ENCODE measurements around the gene ZNF425.
A peak's percentile ranks its signal among the peaks of the same experiment; 100 is the strongest.
"Not testable (repeated sequence)": the region's sequence is repeated elsewhere in the genome, so short reads cannot be mapped to it uniquely, and the experiment has no call there.

The ZNF425 gene

DNA sequence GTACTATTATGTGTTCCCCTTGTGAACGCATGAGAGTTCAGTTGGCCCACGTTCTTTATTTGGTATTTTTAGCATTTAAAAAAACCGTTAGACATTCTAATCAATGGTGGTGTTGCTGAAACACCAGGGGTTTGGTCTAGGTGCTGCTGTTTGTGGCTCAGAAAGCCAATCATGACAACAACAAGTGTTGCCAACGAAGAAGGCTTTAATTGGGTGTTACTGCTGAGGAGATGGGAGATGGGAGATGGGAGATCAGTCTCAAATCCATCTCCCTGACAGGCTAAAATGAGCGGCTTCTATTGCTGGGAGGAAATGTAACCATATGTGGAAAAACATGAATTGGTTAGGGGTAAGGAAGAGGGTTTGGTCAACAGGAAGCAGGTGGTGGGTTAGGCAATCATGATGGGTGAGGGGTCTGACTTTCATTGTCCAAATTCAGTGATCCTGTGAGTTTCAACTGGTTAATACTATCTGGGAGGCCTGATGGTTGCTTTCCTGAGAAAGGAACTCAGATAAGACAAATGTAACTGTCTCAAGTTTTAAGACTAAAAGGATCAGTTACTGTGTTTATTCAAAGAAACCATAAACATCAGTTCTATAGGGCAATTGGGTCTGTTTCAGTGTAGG is 4.6 kb upstream of the ZNF425 start:
- no peak for DNase-seq

GRCh38 chr7:149126662-149127266 is 640 bp upstream of the ZNF425 start:
- peak; percentile 64 for DNase-seq

DNA sequence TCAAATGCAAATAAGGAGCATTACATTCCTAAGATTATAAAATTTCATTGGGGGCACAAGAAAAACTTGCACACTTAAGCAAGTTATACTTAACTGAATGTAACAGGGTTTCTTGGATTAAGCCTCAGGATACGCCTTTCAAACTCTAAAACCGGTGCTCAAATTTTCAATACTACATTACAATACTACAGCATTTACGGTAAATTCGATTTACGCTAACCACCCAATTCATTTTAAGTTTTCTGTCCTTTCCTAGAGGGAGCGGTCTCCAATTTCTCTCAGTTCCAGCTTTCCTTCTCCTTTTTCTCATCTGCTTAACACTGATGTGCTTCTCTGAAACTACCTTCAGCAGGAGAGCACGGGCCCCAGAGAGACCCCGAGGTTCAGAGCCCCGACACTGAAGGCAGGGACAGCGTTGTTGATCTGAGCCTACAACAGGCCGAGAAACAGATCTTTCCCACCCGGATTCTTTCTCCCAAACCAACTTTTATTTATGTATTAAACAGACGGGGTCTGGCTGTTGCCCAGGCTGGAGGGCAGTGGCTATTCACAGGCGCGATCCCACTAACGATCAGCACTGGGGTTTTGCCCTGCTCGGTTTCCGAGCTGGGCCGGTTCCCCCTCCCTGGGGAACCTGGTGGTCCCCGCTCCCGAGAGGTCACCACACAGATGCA is 798 bp downstream of the ZNF425 start:
- no peak for DNase-seq

GRCh38 chr7:149109969-149110368 is 16.2 kb downstream of the ZNF425 start:
- DNase-seq, result no peak

DNA sequence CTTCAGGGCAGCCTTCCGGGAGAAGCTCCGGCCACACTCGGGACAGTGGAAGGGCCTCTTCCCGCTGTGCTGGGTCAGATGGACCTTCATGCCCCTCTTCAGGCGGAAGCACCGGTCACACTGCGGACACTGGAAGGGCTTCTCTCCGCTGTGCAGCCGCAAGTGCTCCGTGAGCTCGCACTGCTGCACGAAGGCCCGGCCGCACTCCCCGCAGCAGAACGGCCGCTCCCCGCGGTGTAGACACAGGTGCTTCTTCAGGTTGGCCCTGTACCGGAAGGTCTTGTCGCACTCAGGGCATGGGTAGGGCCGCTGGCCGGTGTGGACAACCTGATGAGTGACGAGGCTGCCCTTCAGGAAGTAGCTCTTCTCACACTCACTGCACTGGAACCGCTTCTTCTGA is 21.4 kb downstream of the ZNF425 start:
- DNase-seq, result no peak

DNA sequence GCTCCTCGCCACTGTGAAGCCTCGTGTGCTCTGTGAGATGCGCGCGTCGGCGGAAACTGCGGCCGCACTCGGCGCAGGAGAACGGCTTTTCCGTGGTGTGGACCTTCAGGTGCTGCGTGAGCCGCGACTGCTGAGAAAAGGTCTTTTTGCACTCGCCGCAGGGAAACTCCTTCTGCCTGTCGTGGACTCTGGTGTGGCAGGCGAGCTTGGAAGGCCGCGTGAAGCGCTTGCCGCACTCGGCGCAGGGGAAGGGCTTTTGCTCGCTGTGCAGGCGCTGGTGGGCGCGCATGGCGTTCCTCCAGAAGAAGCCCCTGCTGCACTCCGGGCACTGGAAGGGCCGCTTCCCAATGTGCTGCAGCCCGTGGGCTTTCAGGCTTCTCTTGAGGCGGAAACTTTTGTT is 21.9 kb downstream of the ZNF425 start:
- DNase-seq, result no peak

DNA sequence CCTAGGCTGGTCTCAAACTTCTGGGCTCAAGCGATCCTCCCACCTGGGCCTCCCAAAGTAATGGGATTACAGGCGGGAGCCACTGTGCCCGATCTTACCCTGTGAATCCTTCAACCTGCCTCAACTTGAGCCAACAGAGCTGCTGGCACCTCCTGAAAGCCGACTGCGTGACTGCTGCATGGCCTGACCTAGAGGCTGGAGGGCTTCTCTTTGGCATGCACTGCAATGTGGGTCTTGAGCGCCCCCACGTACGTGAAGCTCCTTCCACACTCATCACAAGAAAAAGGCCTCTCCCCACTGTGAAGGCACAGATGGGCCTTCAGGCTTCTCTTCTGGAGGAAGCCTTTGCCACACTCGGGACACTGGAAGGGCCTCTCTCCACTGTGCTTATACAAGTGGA is 22.7 kb downstream of the ZNF425 start:
- no peak for DNase-seq

GRCh38 chr7:149102666-149103065 is 23.5 kb downstream of the ZNF425 start:
- DNase-seq, result no peak

DNA sequence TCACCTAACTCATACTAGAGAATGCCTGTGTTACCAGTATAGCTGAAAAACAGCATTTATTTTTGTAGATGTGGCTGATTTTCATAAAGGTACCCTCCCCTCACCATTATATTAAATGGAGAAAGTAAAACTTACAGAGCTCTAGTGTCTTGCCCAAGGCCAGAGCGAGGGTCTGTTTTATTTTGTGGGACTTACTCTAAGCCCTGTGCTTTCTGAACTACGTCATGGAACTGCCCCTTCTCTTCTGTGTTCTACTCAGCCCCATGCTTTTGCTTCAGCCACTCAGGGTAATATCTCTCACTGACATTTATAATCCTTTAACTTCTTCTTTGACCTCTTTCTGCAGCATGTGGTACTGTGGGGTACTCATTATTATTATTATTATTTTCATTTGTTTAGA is 25.3 kb downstream of the ZNF425 start:
- no peak for DNase-seq

- no peak for DNase-seq
Observed at GRCh38 chr7:149099058-149099457, 27.1 kb downstream of the ZNF425 start.

DNA sequence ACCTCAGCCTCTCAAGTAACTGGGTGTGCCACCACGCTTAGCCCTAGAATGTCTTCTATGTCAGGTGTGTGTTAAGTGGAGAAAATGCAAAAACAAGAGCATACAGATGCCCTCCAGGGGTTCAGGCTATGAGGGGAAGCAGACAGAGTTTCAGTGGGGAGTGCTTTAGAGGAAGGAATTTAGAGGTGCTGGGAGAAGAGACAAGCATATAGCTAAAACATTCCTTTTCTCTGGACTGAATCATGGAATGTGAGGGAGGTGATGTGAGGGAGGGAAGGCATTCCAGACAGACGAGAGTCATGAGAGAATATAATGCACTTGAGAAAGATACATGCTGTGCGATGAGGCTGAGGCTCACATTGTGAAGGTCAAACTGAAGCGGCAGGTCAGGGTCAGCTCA is 29.0 kb downstream of the ZNF425 start:
- no peak for DNase-seq

- DNase-seq, result no peak
Observed at GRCh38 chr7:149093228-149093627, 32.9 kb downstream of the ZNF425 start.

DNA sequence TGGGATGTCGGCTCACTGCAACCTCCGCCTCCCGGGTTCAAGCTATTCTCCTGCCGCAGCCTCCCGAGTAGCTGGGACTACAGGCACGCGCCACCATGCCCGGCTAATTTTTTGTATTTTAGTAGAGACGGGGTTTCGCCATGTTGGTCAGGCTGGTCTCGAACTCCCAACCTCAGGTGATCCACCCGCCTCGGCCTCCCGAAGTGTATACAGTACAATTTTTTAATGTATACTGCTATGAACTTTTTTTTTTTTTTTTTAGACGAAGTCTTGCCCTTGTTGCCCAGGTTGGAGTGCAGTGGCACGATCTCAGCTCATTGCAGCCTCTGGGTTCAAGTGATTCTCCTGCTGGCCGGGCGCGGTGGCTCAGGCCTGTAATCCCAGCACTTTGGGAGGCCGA is 33.9 kb downstream of the ZNF425 start:
- not testable (repeated sequence) for DNase-seq

DNA sequence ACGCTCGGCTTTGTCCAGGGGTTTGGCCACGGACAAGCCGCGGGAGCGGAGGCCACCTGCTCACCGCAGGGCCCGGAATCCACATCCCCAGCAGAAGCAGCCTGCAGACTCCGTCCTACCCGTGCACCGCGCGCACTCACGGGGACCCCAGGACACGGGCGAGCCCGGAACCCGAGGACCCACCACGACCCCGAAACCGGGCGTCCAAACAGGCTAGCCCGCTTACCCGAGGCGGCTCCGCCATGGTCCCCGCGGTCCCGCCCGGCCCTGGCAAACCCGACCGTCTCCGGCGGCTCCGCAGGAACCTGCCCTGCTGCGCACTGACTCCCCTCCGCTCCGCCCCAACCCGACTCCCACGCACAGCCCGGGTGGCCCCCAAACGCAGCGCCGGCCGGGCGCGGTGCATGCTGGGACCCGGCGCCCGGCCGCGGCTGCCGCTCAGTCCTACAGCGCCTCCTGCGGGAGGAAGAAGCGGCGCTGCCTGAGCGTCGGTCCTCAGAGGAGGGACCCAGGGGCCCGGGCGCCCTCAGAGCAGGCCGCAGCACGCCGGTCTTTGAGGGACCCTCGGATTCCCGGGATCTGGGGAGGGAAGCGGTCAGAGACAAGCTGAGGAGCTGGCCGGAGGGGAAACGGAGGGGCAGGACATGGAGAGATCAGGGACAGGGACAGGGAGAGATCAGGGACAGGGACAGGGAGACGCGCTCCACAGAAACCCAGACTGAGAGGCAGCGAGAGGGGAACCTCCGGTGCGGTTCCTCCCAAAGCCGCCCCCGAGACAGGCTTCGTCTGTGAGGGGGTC is 35.5 kb downstream of the ZNF425 start, which contains the start of gene ZNF786:
TSS of gene ZNF786 (minus strand) at position 322 of the 799 bp plus-strand sequence. CDS start at position 244, 78 bp downstream.
- peak; percentile 95 for DNase-seq

DNA sequence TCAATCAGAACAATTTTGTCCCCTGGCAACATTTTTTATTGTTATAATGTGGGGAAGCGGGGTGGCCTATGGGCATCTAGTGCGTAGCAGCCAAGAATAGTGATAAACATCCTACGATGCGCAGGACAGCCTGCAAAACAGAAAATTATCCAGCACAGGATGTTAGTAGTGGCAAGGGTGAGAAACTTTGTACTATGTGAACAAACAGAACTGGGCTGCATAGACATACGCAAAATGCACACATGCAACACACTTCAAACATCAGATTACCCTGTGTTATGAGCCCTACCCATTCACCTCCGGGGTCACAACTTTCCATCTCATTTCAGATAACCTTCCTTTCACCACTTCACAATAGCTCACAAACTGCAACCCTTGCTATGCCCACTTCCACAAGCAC is 38.7 kb downstream of the ZNF425 start:
- no peak for DNase-seq

GRCh38 chr7:149085866-149086265 is 40.3 kb downstream of the ZNF425 start:
- no peak for DNase-seq

- DNase-seq, result no peak
Observed at GRCh38 chr7:149084407-149084806, 41.7 kb downstream of the ZNF425 start.

GRCh38 chr7:149081914-149082313 is 44.2 kb downstream of the ZNF425 start:
- DNase-seq, result no peak

DNA sequence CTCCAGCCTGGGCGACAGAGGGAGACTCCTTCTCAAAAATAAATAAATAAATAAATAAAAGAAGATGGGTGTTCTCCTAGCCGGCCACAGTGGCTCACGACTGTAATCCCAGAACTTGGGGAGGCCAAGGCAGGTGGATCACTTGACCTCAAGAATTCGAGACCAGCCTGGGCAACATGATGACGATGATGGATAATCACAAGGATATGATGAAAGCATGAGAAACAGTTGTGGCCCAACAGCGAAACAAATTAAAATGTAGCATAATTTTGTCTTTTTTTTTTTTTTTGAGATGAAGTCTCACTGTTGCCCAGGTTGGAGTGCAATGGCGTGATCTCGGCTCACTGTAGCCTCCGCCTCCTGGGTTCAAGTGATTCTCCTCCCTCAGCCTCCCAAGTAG is 48.5 kb downstream of the ZNF425 start:
- no peak for DNase-seq

- no peak for DNase-seq
Observed at GRCh38 chr7:149075286-149075685, 50.8 kb downstream of the ZNF425 start.

GRCh38 chr7:149074116-149074885 is 51.8 kb downstream of the ZNF425 start:
- DNase-seq, result no peak

GRCh38 chr7:149072438-149072775 is 53.7 kb downstream of the ZNF425 start:
- DNase-seq, result no peak
